LNCAP (cell line): ENCODE results near the gene TRDN.

ENCODE experiments used
- TF ChIP-seq, protein P1 (sequence below): fragments of 450-650 bp; IDR thresholded peaks from 2 replicates; pipeline ENCODE4 v1.5.1; 2017; ENCODE audit warnings: mild to moderate bottlenecking

Gene TRDN

DNA sequence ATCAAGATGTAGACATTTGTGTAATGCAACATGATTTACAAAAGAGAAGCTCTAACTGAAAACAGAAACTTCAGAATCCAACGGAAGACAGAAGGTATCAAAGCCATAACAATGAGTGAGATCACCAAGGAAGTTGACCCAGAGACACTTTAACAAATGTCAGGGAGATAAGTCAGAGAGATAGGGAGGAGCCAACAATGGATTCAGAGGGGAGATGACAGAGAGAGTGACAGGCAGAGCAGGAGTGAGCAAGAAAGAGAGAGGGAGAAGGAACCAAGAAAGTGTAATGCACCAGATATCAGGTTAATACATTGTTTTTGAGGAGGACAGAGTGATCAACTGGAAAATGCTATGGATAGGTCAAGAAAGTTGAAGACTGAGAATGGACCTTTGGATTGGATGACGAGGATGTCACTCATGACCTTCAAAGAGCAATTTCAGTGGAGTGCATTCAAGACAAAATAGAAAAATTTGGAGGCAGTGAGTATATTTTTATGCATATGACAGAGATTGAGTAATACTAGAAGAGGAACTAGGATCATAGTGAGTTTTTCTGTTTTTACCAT lies 86.6 kb downstream of the TRDN start:
- TF ChIP-seq, protein P1, sequence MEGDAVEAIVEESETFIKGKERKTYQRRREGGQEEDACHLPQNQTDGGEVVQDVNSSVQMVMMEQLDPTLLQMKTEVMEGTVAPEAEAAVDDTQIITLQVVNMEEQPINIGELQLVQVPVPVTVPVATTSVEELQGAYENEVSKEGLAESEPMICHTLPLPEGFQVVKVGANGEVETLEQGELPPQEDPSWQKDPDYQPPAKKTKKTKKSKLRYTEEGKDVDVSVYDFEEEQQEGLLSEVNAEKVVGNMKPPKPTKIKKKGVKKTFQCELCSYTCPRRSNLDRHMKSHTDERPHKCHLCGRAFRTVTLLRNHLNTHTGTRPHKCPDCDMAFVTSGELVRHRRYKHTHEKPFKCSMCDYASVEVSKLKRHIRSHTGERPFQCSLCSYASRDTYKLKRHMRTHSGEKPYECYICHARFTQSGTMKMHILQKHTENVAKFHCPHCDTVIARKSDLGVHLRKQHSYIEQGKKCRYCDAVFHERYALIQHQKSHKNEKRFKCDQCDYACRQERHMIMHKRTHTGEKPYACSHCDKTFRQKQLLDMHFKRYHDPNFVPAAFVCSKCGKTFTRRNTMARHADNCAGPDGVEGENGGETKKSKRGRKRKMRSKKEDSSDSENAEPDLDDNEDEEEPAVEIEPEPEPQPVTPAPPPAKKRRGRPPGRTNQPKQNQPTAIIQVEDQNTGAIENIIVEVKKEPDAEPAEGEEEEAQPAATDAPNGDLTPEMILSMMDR: no peak

DNA sequence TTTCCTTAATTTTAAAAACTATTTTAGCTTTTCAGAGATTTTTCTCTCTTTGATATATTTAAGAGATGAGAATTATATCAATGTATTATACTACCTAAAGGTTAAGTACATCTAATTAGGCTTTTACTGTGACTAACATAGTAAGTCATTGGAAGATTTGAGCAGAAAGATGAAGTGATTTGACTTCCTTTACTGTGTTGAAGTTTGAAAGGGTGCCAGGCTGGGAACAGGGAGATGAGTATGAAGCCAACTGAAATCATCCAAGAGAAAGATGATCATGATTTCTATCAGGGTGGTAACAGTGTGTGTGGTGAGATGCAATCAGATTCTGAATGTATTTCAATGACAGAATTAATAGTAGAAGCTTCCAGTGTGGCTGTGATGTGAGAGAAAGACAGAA lies 87.3 kb downstream of the TRDN start:
- TF ChIP-seq, protein P1: no peak

DNA sequence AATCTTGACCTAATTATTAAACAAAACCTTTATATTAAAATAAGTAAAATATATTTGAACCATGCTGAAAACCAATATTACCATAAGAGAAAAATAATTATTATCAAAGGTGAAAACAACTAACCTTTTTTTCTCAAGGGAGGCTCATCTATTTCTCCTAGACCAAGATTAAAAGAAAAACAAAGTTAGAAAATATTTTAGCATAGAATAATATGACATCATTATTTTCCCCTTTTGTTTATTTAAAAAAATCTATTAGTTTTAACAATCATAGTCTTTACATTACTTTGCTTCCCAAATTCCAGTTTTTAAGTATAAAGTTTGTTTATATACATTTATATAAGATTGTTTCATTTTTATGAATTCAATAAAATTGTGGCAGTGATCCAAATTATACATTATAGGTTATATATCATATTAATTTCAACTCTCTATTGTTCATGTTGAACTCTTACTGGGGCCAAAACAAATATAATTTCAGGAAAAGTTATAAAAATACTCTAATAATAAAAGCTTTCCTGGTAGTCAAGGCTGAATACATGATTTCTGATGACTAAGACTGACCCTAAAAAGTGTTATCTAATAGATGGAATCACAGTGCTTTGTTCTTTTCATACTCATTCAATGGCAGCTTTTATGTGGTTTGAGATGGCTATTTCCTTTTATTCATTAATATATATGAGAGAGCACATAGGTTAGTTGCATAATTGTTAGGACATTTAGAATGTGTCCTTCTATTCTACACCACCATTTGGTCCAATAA lies 89.4 kb downstream of the TRDN start:
- TF ChIP-seq, protein P1: no peak

DNA sequence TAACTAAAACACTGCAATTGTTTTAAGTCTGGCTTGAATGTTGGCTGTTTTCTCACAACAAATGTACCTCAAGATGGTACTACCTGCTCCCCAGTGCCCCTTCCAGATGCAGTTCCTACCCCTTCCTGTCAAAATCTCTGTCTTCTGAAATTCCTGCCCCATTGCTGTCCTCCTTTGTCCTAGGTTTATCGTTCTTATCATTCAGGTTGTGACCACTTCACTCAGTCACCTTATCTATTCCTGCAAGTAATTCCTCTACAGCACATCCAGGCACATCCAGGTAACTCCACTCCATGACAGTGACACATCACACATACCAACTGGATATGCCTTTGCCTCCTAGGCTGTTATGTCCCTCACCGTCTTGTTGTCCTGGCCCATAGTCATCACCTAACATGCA lies 90.2 kb downstream of the TRDN start:
- TF ChIP-seq, protein P1: no peak

DNA sequence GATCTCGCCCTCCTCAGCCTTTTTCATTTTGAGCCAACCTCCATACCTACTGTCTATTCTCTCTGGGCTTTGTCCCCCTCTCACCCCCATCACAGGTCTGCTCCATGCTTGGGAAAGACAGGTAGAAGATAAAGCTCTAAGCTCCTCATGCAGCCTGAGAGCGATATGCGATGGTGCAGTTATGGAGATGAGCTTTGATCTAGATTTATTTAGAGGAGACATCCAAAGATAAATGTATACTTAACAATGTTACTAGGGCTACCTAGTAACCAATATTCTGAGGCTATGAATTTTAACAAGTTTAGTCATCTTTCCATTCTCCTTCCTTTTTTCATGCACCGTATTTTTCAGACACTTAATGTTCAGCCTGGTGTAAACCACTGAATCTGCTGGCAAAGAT lies 95.3 kb downstream of the TRDN start:
- TF ChIP-seq, protein P1: no peak

DNA sequence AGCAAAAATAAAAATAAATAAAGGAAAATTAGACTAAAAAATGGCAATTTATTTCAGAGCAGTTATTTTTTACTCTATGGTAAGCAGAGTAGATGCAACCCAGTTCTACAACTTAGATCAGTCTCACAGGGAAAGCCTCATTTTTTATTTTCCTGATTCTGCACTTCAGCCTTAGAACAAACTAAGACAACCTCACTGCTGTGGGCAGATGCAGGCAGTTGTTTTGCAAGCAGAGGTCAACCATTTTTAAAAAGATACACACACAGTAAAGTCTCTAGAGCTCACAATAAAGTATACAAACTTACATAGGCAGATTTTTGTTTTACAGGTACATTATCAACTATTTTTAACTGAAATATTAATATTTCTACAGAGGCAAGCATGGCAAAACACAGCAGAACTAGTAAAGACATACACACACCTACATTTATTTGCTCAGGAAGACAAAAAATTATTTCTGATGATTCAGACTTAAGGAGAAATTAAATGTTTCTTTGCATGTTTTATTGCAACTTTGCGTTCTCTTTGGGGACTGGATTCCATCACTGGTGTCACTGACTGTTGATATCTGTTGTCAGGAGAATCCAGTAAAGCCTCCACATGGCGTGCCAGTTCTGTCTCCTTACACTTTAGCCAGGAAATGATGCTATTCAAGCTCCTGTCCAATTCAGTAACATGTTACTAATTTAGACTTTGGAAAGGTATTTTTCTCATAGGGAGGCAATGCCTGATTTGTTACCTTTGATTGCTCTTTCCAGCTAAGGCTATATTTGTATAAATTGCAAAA lies 102.7 kb downstream of the TRDN start:
- TF ChIP-seq, protein P1: no peak

DNA sequence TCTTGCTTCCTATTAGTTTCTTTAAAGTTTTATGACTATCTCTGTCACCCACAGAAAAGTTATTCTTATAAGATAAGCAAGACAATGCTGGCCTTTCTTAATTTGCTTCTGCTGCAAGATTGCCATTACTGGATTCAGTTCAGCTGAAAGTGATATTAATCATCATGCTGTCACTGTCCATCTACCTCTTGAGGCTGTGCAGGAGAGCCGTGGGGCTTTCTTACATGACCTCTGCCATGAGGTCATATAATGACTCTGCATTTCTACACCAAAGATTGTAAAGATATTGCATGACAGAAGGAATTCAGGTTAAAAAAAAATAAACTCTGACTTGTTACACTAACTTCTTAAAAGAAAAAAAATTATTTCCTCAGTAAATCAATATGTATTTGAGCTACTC lies 106.9 kb downstream of the TRDN start:
- TF ChIP-seq, protein P1: no peak
